HG03045 (cell line): ENCODE data around the gene GSN.

Experiments
- ATAC-seq: cut with Tn5 transposase; IDR thresholded peaks from one replicate; pipeline ENCODE4 v1.9.1; 2021; ENCODE audit warnings: mild to moderate bottlenecking, moderate library complexity; ENCODE audit not compliant: unreplicated experiment

Gene GSN

GRCh38 chr9:121322037-121322736, 54.2 kb downstream of the GSN start:
- ATAC-seq: no peak

DNA sequence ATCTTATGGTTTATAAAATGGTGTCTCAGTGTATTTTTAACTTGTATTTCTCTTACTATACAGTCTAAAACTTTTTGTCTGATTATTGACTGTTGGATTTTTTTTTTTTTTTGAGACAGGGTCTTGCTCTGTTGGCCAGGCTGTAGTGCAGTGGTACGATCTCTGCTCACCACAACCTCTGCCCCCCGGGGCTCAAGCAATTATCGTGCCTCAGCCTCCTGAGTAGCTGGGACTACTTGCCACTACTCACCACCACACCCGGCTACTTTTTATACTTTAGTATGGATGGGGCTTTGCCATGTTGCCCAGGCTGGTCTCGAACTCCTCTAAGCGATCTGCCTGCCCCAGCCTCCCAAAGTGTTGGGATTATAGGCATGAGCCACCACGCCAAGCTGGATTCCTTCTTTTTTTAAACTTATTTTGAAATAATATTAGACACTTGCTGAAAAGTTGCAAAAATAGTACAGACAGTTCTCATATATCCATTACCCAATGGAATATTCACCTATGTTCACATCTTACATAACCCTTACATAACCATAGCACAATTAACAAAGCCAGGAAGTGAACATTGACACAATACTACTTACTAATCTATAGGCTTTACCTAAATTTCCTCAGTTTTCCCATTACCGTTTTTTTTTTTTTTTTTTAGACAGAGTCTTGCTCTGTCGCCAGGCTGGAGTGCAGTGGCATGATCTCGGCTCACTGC, 54.9 kb downstream of the GSN start:
- no peak for ATAC-seq

DNA sequence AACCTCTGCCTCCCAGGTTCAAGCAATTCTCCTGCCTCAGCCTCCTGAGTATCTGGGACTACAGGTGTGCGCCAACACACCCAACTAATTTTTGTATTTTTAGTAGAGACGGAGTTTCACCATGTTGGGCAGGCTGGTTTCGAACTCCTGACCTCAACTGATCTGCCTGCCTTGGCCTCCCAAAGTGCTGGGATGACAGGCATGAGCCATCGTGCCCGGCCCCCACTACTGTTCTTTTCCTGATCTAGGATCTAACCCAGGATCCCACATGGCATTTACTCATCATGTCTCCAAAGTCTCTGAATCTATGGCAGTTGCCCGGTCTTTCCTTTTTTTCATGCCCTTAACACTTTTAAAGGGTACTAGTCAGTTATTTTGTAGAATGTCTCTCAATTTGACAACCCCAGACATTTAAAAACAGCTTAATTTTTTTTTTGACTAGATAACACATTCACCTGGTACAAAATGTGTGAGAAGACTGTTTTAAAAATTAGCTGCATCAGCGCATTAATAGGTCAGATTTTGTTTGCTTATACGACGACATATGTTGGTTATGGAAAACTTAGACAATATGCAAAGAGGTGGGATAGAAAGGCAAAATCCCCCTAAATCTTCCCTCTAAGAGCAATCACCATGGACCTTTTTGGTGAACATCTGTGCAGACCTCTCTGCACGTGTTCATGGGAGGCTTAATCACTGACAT, 55.6 kb downstream of the GSN start:
- no peak for ATAC-seq

DNA sequence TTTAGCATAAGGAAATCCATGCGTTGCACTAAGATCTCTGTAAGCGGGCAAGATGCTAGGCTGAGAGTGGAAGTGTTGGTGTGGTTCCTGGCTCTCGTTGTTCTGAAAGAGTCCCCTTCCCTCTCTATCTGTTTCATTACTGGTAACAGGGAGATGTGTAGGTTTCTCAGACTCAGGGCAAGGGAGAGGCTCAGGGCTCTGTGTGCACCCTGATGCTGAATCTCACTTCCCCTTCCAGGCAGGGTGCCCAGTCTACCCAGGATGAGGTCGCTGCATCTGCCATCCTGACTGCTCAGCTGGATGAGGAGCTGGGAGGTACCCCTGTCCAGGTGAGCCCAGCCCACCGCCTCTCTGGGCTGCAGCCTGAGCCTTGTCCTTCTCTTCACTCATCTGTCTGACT, 56.4 kb downstream of the GSN start:
- ATAC-seq: no peak

DNA sequence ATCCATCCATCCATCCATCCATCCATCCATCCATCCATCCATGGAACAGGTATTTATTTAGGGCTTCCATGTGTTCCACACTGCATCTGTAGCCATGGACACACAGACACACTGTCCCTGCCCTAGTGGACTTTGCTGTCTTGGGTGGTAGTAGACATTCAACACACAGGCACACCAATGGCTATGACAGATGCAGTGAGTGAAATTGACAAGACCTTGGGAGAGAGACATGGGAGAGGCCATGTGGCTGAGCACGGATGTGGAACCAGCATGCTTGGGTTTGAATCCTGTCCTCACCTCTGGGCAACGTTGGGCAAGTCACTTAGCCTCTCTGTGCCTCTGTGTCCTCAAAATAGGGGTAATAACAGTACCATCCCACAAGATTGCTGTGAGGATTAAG, 56.8 kb downstream of the GSN start:
- ATAC-seq: no peak

GRCh38 chr9:121325387-121325786, 57.4 kb downstream of the GSN start:
- no peak for ATAC-seq

DNA sequence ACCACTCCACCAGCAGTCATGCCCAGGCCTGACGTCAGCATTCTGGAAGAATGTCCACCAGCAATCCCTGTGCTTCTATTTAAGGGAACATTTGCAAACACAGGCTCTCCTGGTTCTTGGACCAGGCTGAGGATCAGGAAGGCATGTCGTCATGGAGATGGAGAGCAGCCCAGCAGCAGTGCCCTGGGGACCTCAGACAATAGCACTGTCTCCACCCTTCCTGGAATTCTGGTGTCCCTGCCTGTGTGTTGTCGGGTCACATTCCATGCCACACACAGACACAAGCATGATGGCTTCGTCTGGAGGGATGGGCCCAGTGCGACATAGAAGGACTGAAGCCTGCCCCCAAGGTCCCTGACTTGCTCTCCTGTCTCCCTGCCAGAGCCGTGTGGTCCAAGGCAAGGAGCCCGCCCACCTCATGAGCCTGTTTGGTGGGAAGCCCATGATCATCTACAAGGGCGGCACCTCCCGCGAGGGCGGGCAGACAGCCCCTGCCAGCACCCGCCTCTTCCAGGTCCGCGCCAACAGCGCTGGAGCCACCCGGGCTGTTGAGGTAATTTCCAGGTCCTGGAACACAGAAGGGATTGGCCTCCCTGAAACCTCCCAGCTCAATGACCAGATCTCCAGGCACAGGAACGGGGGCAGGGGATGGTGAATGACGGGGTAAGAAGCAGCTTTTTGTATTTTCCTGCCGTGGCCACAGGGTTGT, 58.3 kb downstream of the GSN start:
- ATAC-seq: no peak

GRCh38 chr9:121326901-121327613, 59.1 kb downstream of the GSN start:
- no peak for ATAC-seq

DNA sequence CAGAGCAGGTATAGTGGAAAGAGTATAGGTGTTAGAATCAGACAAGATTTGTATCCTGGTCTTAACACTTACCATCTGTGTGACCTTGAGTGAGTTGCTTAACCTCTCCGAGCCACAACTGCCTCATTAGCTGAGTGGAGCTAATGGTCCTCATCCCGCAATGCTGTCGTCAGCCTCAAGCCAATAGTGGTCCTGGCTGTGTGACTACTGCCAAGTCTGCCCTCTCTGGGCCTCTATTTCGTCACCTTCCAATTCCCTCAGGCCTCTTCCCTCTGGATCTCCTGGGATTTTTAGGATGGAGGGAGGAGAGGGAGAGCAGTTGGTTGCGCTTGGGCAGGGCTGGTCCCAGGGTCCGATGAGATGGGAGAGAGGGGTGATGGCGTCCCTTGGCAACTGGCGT, 60.5 kb downstream of the GSN start:
- ATAC-seq: no peak

DNA sequence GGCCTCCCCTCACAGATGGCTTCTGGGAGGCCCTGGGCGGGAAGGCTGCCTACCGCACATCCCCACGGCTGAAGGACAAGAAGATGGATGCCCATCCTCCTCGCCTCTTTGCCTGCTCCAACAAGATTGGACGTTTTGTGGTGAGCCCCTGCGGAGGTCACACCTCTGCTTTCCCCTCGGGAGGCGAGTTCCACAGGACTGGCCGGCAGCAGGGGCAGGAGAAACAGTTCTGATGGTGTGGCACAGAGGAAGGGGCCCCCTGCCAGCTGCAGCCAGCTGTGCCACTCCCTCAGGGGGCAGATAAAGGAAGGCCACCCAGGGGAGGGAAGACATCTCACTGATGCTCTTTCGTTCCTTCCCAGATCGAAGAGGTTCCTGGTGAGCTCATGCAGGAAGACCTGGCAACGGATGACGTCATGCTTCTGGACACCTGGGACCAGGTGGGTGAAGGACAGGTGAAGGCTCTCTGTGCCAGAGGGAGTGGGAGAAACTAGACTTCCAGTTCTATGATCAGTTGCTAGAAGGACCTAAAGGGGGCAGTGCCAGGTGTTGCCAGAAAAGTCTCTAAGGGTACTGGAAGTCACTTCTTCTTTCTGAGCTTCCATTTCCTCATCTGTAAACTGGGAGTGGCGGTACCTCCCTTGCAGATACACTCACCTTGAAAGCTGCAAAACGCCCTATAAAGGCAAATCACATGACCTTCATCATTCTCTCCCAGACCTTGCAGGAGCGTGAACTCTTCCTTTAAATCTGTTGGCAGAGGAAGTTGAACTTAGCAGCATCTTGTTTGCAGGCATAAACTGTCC, 61.1 kb downstream of the GSN start:
- ATAC-seq: no peak

DNA sequence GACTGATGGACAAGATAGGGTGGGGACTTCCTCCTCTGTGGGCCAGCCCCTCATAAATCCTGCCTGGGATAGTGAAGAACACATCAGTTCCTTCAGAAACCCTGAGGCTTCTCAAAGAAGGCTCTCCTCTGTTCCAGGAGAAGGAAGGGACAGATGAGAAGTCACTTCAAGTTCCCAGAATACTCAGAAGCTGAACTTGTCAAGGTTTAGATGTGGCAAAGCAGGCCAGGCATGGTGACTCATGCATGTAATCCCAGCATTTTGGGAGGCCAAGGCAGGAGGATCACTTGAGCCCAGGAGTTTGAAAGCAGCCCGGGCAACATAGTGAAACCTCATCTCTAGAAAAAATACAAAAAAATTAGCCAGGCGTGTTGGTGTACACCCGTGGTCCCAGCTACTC, 63.6 kb downstream of the GSN start:
- no peak for ATAC-seq

DNA sequence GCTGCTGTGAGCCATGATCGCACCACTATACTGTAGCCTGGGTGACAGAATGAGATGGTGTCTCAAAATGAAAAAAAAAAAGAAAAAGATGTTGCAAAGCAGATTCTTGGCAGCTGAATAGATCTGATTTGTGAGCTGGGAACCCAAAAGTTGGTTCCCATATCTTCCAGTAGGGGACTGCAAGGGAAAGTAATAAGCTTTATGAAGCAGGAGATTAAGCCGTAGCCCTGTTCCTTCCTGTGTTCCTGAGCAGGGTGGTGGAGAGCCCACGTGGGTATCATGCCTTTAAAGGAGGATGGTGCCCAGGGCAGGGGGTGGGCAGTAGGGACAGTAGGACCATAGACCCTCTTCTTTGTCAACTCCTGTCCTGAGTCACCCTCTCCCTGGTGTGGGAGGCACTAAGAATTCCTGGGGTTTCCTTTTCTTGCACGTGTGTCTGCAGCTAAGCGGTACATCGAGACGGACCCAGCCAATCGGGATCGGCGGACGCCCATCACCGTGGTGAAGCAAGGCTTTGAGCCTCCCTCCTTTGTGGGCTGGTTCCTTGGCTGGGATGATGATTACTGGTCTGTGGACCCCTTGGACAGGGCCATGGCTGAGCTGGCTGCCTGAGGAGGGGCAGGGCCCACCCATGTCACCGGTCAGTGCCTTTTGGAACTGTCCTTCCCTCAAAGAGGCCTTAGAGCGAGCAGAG, 64.2 kb downstream of the GSN start:
- ATAC-seq: no peak

- no peak for ATAC-seq
Measured at GRCh38 chr9:121333950-121334773, 66.2 kb downstream of the GSN start.

DNA sequence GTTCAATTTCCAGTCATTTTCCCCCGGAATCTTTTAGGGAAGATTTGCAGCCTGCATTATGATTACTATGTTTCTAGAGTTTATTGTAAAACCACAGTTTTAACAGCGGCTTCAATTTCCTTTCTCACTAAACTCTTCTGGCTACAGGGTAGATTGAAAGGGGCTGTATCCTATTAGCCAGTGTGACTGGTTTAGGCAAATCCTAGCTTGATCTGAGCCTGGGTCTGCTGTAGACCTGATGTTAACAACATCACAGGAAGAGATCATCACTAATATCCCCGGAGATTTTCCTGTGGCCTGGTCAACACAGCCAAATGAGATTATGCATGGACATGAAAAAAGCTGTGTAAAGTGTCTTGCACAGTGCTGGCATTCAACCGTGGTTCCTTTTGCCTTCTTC, 68.7 kb downstream of the GSN start:
- no peak for ATAC-seq

DNA sequence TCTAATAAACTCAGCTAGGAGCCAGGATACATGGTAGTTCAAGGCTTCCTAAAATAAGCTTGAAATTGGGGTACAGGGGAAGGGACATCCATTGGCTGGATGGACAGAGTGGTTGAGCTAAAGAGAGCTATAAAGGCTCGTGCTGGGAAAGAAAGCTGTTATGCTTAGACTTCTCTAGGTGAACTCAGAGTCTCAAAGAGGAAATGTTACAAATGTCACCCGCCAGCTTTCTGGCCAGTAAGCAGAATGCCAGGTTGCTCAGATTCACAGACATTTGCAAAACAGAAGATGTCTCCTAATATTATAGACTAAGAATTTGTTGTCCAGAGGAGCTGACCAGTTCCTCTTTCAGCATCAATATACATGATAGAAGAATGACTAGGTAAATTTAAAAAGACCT, 71.5 kb downstream of the GSN start:
- no peak for ATAC-seq

DNA sequence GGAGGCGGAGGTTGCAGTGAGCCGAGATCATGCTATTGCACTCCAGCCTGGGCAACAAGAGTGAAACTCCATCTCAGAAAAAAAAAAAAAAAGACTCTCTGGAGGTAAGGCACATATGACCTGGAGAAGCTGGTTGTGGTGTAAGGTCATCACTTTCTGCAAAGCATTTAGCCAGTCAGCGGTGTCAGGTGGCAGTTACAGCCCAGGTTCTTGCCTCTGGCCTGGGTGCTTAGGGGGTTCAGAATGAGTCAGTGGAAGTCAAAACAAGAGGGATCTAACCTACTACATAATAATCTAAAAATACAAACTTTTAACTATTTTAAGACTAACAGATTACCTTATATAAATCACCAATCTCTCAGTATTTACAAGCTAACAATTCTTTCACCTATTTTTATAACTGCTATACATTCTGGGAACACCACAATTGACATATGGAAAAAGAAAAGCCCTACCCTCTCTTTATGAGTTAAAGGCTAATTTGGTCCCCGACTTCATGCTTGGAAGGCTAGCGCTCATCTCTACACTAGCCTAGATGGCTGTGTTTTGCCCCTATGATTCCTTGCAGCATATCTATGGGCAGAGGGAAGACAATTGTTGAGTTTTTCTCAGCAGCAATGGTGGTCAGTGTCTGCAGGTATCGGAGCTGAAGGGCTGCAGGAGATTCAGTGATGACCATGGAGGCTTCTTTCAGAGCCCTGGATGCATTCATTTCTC, 72.9 kb downstream of the GSN start:
- ATAC-seq: peak; percentile 76

- ATAC-seq: no peak
Measured at GRCh38 chr9:121344184-121344583, 76.2 kb downstream of the GSN start.

- ATAC-seq: no peak
Measured at GRCh38 chr9:121345070-121345469, 77.1 kb downstream of the GSN start.
